H9 (cell line): Measurements from ENCODE around the gene VPS39. TPM values are rescaled to one million over a fixed set of nuclear protein-coding genes. Genes with fewer than 3 reads are reported as not detected.
A peak's percentile ranks its signal among the peaks of the same experiment; 100 is the strongest.

Source experiments
- DNase-seq: peaks from one replicate; pipeline ENCODE4 v3.0.0-alpha.2; 2017
- H2AFZ ChIP-seq: one replicate; pipeline ENCODE4 v1.6.1; 2013; ENCODE audit warnings: mild to moderate bottlenecking, low read length, control low read depth, moderate library complexity
- H2AK5ac ChIP-seq: 2 replicates; pipeline ENCODE4 v1.6.1; 2013; ENCODE audit warnings: low read length, control low read depth, mixed read lengths; ENCODE audit not compliant: insufficient read length
- H2BK120ac ChIP-seq: one replicate; pipeline ENCODE4 v1.6.1; 2013; ENCODE audit warnings: low read depth, mild to moderate bottlenecking, low read length, control low read depth, inconsistent platforms; ENCODE audit not compliant: poor library complexity, severe bottlenecking
- H2BK12ac ChIP-seq: 2 replicates; pipeline ENCODE4 v1.6.1; 2013; ENCODE audit warnings: low read length, control low read depth, mixed read lengths, low read depth; ENCODE audit not compliant: insufficient read length
- H2BK15ac ChIP-seq: 2 replicates; pipeline ENCODE4 v1.6.1; 2013; ENCODE audit warnings: low read depth, low read length, control low read depth
- H2BK20ac ChIP-seq: one replicate; pipeline ENCODE4 v1.6.1; 2013; ENCODE audit warnings: low read depth, mild to moderate bottlenecking, low read length, control low read depth, inconsistent platforms; ENCODE audit not compliant: poor library complexity, severe bottlenecking
- H2BK5ac ChIP-seq: 2 replicates; pipeline ENCODE4 v1.6.1; 2013; ENCODE audit warnings: low read length, control low read depth, mixed read lengths; ENCODE audit not compliant: insufficient read length
- H3K14ac ChIP-seq: 2 replicates; pipeline ENCODE4 v1.6.1; 2013; ENCODE audit warnings: low read length, control low read depth; ENCODE audit not compliant: insufficient read depth
- H3K18ac ChIP-seq: 2 replicates; pipeline ENCODE4 v1.6.1; 2013; ENCODE audit warnings: low read depth, mild to moderate bottlenecking, mixed read lengths, low read length, control low read depth; ENCODE audit not compliant: insufficient read length
- H3K23ac ChIP-seq: 2 replicates; pipeline ENCODE4 v1.6.1; 2013; ENCODE audit warnings: low read length, control low read depth, mixed read lengths, low read depth; ENCODE audit not compliant: insufficient read length
- H3K23me2 ChIP-seq: 2 replicates; pipeline ENCODE4 v1.6.1; 2013; ENCODE audit warnings: low read depth, mild to moderate bottlenecking, mixed read lengths, low read length, control low read depth; ENCODE audit not compliant: insufficient read length, poor library complexity, severe bottlenecking
- H3K27ac ChIP-seq: 2 replicates; pipeline ENCODE4 v1.5.1; 2013; ENCODE audit warnings: low read length, control low read depth, mixed read lengths, low read depth; ENCODE audit not compliant: insufficient read length
- H3K27me3 ChIP-seq: 2 replicates; pipeline ENCODE4 v1.6.1; 2013; ENCODE audit warnings: low read length, control low read depth, inconsistent platforms; ENCODE audit not compliant: insufficient read depth
- H3K4ac ChIP-seq: 2 replicates; pipeline ENCODE4 v1.6.1; 2013; ENCODE audit warnings: low read depth, mild to moderate bottlenecking, control low read depth, inconsistent platforms, low read length, moderate library complexity
- H3K4me1 ChIP-seq: 2 replicates; pipeline ENCODE4 v1.6.1; 2013; ENCODE audit warnings: low read length, control low read depth, inconsistent platforms; ENCODE audit not compliant: insufficient read depth
- H3K4me2 ChIP-seq: 2 replicates; pipeline ENCODE4 v1.6.1; 2013; ENCODE audit warnings: low read length, control low read depth, mixed read lengths; ENCODE audit not compliant: insufficient read length, insufficient read depth
- H3K56ac ChIP-seq: 2 replicates; pipeline ENCODE4 v1.6.1; 2013; ENCODE audit warnings: low read depth, mild to moderate bottlenecking, mixed read lengths, low read length, control low read depth; ENCODE audit not compliant: insufficient read length
- H3K79me1 ChIP-seq: 2 replicates; pipeline ENCODE4 v1.6.1; 2013; ENCODE audit warnings: low read depth, mild to moderate bottlenecking, moderate library complexity, low read length, control low read depth, inconsistent platforms; ENCODE audit not compliant: insufficient read depth, poor library complexity, severe bottlenecking
- H3K79me2 ChIP-seq: 2 replicates; pipeline ENCODE4 v1.6.1; 2013; ENCODE audit warnings: low read length, control low read depth, inconsistent platforms; ENCODE audit not compliant: insufficient read depth
- H3K9ac ChIP-seq: 2 replicates; pipeline ENCODE4 v1.6.1; 2013; ENCODE audit warnings: low read length, control low read depth, mixed read lengths; ENCODE audit not compliant: insufficient read length; ENCODE audit errors: extremely low read depth
- H3K9me3 ChIP-seq: one replicate; pipeline ENCODE4 v1.6.1; 2013; ENCODE audit warnings: low read depth, low read length, inconsistent platforms; ENCODE audit not compliant: control insufficient read depth
- H3T11ph ChIP-seq: one replicate; pipeline ENCODE4 v1.6.1; 2013; ENCODE audit warnings: mild to moderate bottlenecking, low read length, control low read depth, inconsistent platforms
- H4K20me1 ChIP-seq: one replicate; pipeline ENCODE4 v1.6.1; 2013; ENCODE audit not compliant: control insufficient read depth, insufficient read length, insufficient read depth
- H4K5ac ChIP-seq: 2 replicates; pipeline ENCODE4 v1.6.1; 2013; ENCODE audit warnings: low read depth, mild to moderate bottlenecking, mixed read lengths, low read length, control low read depth; ENCODE audit not compliant: insufficient read length
- H4K8ac ChIP-seq: replicated peaks from 2 replicates; pipeline ENCODE4 v1.6.1; 2013; ENCODE audit warnings: low read length, control low read depth, mixed read lengths, low read depth; ENCODE audit not compliant: insufficient read length
- H4K91ac ChIP-seq: 2 replicates; pipeline ENCODE4 v1.6.1; 2013; ENCODE audit warnings: low read depth, mild to moderate bottlenecking, moderate library complexity, mixed read lengths, low read length, control low read depth; ENCODE audit not compliant: insufficient read length
- H3K27ac Mint-ChIP-seq, 3 experiments: 2 replicates in 2 of 3; 3 replicates in 1 of 3; pipeline ENCODE4 v1.8.0; 2020 to 2021; ENCODE audit warnings: mixed read lengths in 3 of 3, mild to moderate bottlenecking in 1 of 3, moderate library complexity in 1 of 3
- H3K27me3 Mint-ChIP-seq: 2 replicates; pipeline ENCODE4 v1.8.0; 2021; ENCODE audit warnings: low read depth, mild to moderate bottlenecking, moderate library complexity, mixed read lengths
- H3K36me3 Mint-ChIP-seq, 3 experiments: 2 replicates in 2 of 3; 3 replicates in 1 of 3; pipeline ENCODE4 v1.8.0; 2020 to 2021; ENCODE audit warnings: low read depth in 3 of 3, mixed read lengths in 3 of 3; ENCODE audit not compliant: insufficient read depth in 1 of 3
- H3K4me1 Mint-ChIP-seq, 2 experiments: 2 replicates each; pipeline ENCODE4 v1.8.0; 2020; ENCODE audit warnings: mixed read lengths in 2 of 2
- H3K4me3 Mint-ChIP-seq, 2 experiments: 2 replicates in 1 of 2; 3 replicates in 1 of 2; pipeline ENCODE4 v1.8.0; 2020 to 2021; ENCODE audit warnings: mild to moderate bottlenecking in 2 of 2, mixed read lengths in 2 of 2, moderate library complexity in 1 of 2
- H3K9me3 Mint-ChIP-seq, 2 experiments: 2 replicates in 1 of 2; 3 replicates in 1 of 2; pipeline ENCODE4 v1.8.0; 2020; ENCODE audit warnings: mild to moderate bottlenecking in 2 of 2, mixed read lengths in 2 of 2, moderate library complexity in 1 of 2
- WGBS: extraction: QIAGEN DNeasy Blood & Tissue Kit; methylation state at CpG from one replicate; pipeline ENCODE4 v1.1.7; 2013; ENCODE audit warnings: missing lambda C conversion rate, low lambda C conversion rate, mixed read lengths; ENCODE audit not compliant: insufficient read length; ENCODE audit errors: extremely low coverage; 5-methylcytosine and 5-hydroxymethylcytosine counted together
- total RNA-seq: library from RNA; stranded (reverse); gene quantifications from 2 replicates; pipeline ENCODE4 v1.2.1, GENCODE V29; 2021
- TF ChIP-seq, protein P1 (sequence below): fragments of 200-600 bp; sonication (generic); conservative IDR thresholded peaks from 3 replicates; pipeline ENCODE4 v1.8.0; 2021; ENCODE audit warnings: antibody characterized with exemption, mild to moderate bottlenecking

VPS39 gene
- total RNA-seq, 1 experiment from 2014 or later, result 48.6 TPM

DNA sequence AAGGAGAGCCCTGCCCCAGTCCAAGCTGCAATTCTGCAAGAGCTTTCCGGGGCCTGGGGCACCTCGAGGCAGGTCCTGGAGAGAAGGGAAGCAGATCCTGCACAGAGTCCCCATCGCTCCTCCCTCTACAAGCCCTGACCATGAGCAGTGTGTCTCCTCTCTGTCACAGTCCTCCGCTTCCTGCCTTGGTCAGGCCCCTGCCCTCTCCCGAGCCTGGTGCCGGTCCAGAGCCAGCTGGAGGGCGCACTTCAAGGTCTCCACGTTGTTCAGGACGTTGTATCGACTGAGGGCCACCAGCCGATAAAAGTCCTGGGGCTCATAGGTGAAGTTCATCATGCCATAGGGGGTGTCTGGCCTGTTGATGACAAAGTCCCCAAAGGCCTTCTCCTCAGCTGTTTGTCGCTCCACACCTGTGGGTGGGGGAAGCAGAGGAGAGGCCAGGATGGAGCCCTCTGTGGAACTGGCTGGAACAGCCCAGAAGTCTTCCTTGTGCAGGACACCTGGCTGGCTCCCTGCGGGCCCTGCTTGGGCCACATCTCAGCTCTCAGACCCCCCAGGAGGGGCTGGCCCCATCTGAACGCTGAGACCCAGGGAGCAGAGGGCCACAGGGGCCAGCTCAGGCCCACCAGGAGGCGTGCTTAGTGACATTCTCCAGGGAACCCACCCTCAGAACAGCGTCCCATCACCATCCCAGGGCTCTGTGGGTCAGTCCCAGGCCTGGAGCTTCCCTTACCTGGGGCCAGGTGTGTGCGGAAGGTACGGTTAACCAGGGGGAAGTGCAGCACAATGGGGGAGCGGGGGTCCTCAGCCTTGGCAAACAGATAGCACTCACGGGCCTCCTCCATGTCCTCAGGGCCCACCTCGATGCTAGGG is 66.1 kb downstream of the VPS39 start:
- TF ChIP-seq, protein P1, sequence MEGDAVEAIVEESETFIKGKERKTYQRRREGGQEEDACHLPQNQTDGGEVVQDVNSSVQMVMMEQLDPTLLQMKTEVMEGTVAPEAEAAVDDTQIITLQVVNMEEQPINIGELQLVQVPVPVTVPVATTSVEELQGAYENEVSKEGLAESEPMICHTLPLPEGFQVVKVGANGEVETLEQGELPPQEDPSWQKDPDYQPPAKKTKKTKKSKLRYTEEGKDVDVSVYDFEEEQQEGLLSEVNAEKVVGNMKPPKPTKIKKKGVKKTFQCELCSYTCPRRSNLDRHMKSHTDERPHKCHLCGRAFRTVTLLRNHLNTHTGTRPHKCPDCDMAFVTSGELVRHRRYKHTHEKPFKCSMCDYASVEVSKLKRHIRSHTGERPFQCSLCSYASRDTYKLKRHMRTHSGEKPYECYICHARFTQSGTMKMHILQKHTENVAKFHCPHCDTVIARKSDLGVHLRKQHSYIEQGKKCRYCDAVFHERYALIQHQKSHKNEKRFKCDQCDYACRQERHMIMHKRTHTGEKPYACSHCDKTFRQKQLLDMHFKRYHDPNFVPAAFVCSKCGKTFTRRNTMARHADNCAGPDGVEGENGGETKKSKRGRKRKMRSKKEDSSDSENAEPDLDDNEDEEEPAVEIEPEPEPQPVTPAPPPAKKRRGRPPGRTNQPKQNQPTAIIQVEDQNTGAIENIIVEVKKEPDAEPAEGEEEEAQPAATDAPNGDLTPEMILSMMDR, result no peak
- peaks cover 0 to 2% (median 0%) of the 10 kb centered on the region in 3 experiments; a peak in 1 of 7 replicates for H3K36me3 Mint-ChIP-seq
- Histone ChIP-seq H4K20me1 (no peaks in the 10 kb centered on the region), H3T11ph (no peak overlapping the region), H3K79me2 (no peaks in the 10 kb centered on the region), H3K4ac (no peak overlapping the region), H3K14ac (no peak overlapping the region), H2BK120ac (no peak overlapping the region), H2BK5ac (no peak overlapping the region), H4K91ac (no peak overlapping the region), H3K79me1 (no peaks in the 10 kb centered on the region), H3K9ac (no peak overlapping the region), H4K8ac (no peak overlapping the region), H3K27me3 (no peaks in the 10 kb centered on the region), H2AK5ac (no peak overlapping the region), H4K5ac (no peak overlapping the region), H3K4me1 (no peaks in the 10 kb centered on the region), H2BK12ac (no peak overlapping the region), H3K23ac (no peak overlapping the region), H3K9me3 (no peaks in the 10 kb centered on the region), H3K18ac (no peak overlapping the region), H3K27ac (no peak overlapping the region), H3K4me2 (no peak overlapping the region), H2AFZ (no peak overlapping the region), H2BK15ac (no peak overlapping the region), H3K56ac (no peak overlapping the region), H2BK20ac (no peak overlapping the region), H3K23me2 (no peaks in the 10 kb centered on the region)
- H3K4me1 Mint-ChIP-seq, result peaks cover 0 to 3% of the 10 kb centered on the region in 2 experiments; a peak in 1 of 4 replicates
- no CpG with 5 or more reads among the region's 21 CpGs for WGBS
- no peak overlapping the region for H3K27ac Mint-ChIP-seq
- no peak overlapping the region for H3K4me3 Mint-ChIP-seq
- H3K27me3 Mint-ChIP-seq, result peaks cover 5% of the 10 kb centered on the region; the same call in 1 of the 2 replicates
- H3K9me3 Mint-ChIP-seq, result peaks cover 9 to 11% of the 10 kb centered on the region in 2 experiments
- DNase-seq, result peak; percentile 19
